GM12892 (cell line): Measurements from ENCODE around the gene CAPZB.

ENCODE experiments used
- POLR2A ChIP-seq: IDR thresholded peaks from 2 replicates; pipeline ENCODE4 v1.6.1; 2011; ENCODE audit warnings: low read depth, low read length, control low read depth
- POLR2AphosphoS5 ChIP-seq: IDR thresholded peaks from 2 replicates; pipeline ENCODE4 v1.6.1; 2011; ENCODE audit warnings: low read depth, low read length, control low read depth
- TAF1 ChIP-seq: IDR thresholded peaks from 2 replicates; pipeline ENCODE4 v1.6.1; 2011; ENCODE audit warnings: low read depth, mild to moderate bottlenecking, control low read depth, low read length, borderline replicate concordance

- TF ChIP-seq TAF1 (no peak), POLR2A (no peak), POLR2AphosphoS5 (no peak)
Measured at GRCh38 chr1:19357299-19357986, 127.9 kb downstream of the CAPZB start.
